NCI-H774 (cell line): ENCODE measurements around the gene ARFIP1.
"Not testable (repeated sequence)": the region's sequence is repeated elsewhere in the genome, so short reads cannot be mapped to it uniquely, and the experiment has no call there.

Experiments used
- DNase-seq: peaks from one replicate; lab custom pipeline; 2025; lab: John Stamatoyannopoulos, UW

The ARFIP1 gene, protein sequence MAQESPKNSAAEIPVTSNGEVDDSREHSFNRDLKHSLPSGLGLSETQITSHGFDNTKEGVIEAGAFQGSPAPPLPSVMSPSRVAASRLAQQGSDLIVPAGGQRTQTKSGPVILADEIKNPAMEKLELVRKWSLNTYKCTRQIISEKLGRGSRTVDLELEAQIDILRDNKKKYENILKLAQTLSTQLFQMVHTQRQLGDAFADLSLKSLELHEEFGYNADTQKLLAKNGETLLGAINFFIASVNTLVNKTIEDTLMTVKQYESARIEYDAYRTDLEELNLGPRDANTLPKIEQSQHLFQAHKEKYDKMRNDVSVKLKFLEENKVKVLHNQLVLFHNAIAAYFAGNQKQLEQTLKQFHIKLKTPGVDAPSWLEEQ

DNA sequence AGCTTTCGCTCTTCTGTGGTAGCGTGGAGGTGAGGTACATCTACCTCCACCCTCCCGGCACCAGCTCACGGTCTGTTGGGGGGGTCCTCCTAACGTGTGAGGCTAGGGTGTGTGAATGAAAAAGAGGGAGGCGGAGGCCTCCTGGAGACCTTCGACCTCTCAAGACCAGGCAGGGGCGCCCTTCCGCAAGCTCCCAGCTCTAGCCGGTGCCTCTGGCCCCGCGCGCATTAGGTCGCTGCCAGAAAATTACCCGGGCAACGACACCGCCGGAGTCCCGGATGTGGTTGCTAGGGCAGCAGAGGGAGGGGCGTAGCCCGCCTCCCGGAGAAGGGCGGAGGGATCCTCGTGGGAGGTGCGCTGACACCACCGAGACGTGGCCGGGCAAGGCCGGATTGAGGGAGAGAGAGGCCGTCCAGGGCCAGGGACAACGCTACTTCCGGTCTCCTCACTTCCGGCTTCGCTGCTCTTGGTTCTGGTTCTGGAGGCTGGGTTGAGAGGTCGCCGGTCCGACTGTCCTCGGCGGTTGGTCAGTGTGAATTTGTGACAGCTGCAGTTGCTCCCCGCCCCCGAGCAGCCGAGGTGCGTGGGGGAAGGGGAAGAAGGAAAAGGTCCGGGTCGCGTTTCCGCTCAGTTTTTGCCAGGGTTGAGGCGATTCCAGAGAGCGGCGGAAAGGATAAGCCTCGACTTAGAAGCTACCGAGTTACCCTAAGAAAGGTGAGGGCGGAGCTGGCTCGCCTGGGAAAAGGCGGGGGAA, at the start of gene ARFIP1, which contains the start of gene TIGD4:
Gene ARFIP1, plus strand, starts transcription at position 442 of the 754 bp plus-strand sequence. CDS start 49,680 bp downstream, outside the sequence.
Gene TIGD4, minus strand, starts transcription at position 218 of the 754 bp plus-strand sequence. CDS start 8,726 bp downstream, outside the sequence.
- DNase-seq: peak; percentile 88

DNA sequence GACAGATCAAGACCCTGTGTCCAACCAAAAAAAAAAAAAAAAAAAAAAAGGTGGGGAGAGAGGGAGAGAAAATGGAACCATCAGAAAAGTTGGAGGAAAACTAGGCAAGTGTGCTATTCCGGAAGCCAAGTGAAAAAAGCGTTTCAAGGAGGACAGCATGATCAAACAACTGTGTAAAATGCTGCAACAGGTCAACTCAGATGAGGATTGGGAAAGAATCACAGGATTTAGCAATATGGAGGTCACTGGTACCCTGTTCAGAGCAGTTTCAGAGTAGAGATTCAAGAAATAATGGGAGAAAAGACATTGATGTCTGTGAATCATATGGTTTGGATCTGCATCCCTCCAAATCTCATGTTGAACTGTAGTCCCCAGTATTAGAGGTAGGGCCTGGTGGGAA, 47.8 kb upstream of the ARFIP1 start:
- DNase-seq: no peak

GRCh38 chr4:152734015-152734698, 45.6 kb upstream of the ARFIP1 start:
- DNase-seq: no peak

DNA sequence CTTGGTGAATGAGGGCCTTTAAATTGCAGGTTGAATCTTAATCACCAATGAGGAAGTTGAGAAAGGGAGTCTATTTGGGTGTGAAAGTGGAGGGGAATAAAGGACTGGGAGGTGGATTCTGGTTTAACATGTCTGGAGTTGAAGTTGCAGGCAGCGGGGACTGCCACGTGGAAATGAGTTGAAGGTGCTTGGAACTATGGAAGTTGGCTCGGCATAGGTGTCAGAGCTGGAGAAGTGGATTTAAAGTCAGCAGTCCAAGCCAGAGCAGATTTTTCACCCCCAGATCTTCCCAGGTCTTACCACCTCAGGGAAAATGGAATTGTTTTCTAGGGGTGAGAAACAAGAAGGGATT, 45.1 kb upstream of the ARFIP1 start:
- DNase-seq: no peak

DNA sequence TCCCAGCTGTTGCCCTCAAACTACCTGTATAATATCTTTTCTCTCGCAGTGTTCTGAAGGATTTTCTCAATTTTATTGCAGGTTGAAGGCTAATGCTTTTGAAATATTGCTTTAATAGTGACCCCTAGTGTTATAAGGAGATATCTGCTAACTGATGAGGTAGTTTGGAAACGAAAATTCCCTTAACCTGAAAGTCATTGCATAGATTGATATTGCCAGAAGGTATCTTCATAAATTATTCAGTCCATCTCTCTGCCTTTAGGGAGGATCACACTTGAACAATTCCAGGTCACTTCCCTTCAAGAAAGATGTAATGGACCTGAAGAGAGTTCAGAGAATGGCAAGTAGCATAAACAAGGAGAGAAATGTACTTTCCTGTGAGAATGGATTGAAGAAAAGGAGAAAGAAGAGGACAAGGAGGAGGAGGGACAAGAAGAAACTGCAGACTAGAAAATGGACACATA, 44.3 kb upstream of the ARFIP1 start:
- DNase-seq: no peak

- no peak for DNase-seq
Observed at GRCh38 chr4:152735906-152736305, 43.8 kb upstream of the ARFIP1 start.

- no peak for DNase-seq
Observed at GRCh38 chr4:152738827-152739226, 40.9 kb upstream of the ARFIP1 start.

DNA sequence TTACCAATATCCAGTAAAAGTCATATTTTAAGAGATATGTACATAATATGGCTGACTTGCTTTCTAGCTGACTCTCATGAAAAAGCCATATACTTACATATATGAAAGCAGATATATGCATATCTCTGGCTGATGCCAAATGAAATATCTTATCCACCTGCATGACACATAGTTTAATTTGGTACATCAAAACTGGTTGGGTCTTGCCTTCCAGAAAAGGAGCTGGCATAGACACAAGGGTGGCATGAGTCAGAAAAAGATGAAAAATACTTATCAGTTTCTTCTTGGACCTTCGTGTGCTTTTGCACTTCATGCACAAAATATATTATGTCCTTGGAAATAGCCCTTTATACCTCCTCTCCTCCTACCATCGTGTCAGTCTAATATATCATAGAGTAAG, 32.3 kb upstream of the ARFIP1 start:
- DNase-seq: no peak

- DNase-seq: no peak
Observed at GRCh38 chr4:152748619-152749018, 31.1 kb upstream of the ARFIP1 start.

- DNase-seq: no peak
Observed at GRCh38 chr4:152763796-152764195, 16.0 kb upstream of the ARFIP1 start.

GRCh38 chr4:152765069-152765737, 14.6 kb upstream of the ARFIP1 start:
- not testable (repeated sequence) for DNase-seq

GRCh38 chr4:152771741-152772533, 7.8 kb upstream of the ARFIP1 start:
- DNase-seq: no peak

- no peak for DNase-seq
Observed at GRCh38 chr4:152773339-152773738, 6.4 kb upstream of the ARFIP1 start.

GRCh38 chr4:152773953-152774352, 5.8 kb upstream of the ARFIP1 start:
- no peak for DNase-seq

- no peak for DNase-seq
Observed at GRCh38 chr4:152776352-152776751, 3.4 kb upstream of the ARFIP1 start.

- no peak for DNase-seq
Observed at GRCh38 chr4:152777488-152777887, 2.3 kb upstream of the ARFIP1 start.

- DNase-seq: no peak
Observed at GRCh38 chr4:152778656-152779512, 870 bp upstream of the ARFIP1 start.

DNA sequence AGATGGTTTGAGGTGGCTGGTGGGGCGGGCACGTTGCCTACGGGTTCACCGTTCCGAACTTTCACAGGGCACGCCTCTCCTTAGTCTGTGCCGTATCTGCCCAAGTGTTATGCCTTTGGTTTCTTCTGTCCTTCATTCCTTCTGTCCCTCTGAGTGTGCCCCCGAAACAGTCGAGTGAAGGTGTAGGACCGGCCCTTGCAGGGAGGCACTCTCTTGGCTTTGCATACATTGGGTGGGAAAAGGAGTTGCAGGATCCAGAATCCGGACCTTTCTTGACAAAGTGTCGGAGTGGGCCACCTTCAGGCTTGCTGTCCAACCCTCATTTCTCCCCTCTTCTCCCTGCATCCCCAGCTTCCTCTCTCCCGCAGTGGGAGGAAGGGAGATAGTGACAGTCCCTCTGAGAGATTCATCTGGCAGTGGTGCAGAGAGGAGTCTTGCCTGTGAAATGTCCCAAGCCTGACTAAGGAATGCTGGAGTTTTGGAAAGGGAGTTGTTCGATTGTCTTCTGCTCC, 569 bp downstream of the ARFIP1 start:
- DNase-seq: no peak

- DNase-seq: no peak
Observed at GRCh38 chr4:152784490-152785350, 5.0 kb downstream of the ARFIP1 start.
